Body of pancreas (tissue), 4 donors: ENCODE data around the gene USP25.

Experiments
- CTCF ChIP-seq, 7 experiments: fragments of 450-650 bp in 4 of 7; fragments of 200-600 bp in 3 of 7; sonication (generic) in 3 of 7; IDR thresholded peaks; one replicate each; pipeline ENCODE4 v1.5.1; 2016 to 2019; ENCODE audit warnings: antibody characterized with exemption in 7 of 7
- POLR2A ChIP-seq, 3 donors: fragments of 450-650 bp; IDR thresholded peaks; one replicate each; pipeline ENCODE4 v1.6.1; 2016; ENCODE audit warnings: antibody characterized with exemption in 3 of 3, mild to moderate bottlenecking in 2 of 3

GRCh38 chr21:15839601-15840000 lies 109.8 kb downstream of the USP25 start:
- no peak for TF ChIP-seq CTCF (IDR thresholded peaks at IDR 0.05)
- TF ChIP-seq POLR2A (IDR thresholded peaks at IDR 0.05) = no peak
